GM18502 (cell line): ENCODE data around the gene ABHD1.
A peak's percentile ranks its signal among the peaks of the same experiment; 100 is the strongest.
"Not testable (repeated sequence)": the region's sequence is repeated elsewhere in the genome, so short reads cannot be mapped to it uniquely, and the experiment has no call there.

Experiments
- ATAC-seq: cut with Tn5 transposase; IDR thresholded peaks from one replicate; pipeline ENCODE4 v1.9.1; 2021; ENCODE audit warnings: mild to moderate bottlenecking; ENCODE audit not compliant: unreplicated experiment, poor library complexity

The ABHD1 gene

DNA sequence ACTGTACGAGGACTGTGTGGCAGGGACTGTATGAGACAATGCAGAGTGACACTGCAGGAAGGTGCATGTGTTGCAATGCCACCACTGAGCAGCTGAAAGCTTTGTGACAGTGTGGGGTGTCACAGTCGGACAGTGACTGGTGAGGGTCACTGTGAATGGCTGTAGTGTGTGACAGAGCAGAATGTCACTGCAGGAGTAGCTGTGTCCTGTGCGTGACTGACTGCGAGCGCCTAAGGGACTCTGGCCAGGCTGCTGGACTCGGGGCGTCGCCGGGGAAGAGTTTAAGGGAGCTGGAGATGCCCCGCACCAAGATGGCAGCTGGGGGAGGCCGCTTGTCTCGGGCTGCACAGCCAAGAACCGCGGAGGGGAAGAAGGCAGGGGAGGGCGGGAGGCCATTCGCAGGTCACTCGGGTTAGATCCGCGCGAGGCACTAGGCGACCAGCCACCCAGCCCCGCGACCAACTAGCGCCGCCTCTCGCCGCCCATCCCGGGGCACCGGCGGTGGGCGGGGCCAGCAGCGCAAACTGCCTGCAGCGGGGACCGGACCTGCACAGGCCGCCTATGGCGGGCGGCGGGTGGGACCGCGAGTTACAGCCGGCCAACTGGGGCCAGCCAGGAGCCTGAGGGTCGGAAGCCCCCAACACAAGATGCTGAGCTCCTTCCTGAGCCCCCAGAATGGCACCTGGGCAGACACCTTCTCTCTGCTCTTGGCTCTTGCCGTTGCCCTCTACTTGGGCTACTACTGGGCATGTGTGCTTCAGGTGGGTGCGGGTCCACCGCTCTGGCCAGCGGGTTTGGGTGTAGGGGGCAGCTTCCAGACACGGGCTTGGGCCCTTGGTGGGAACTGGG is at the start of gene ABHD1:
Gene ABHD1, plus strand, starts transcription at position 514 of the 849 bp plus-strand sequence. Its CDS starts 134 bp downstream, at position 648.
- ATAC-seq, result peak; percentile 65

GRCh38 chr2:27074738-27075565 is 48.7 kb upstream of the ABHD1 start:
- ATAC-seq, result no peak

- ATAC-seq, result not testable (repeated sequence)
Observed at GRCh38 chr2:27075566-27075871, 48.1 kb upstream of the ABHD1 start.

GRCh38 chr2:27076323-27076722 is 47.3 kb upstream of the ABHD1 start:
- ATAC-seq, result no peak

DNA sequence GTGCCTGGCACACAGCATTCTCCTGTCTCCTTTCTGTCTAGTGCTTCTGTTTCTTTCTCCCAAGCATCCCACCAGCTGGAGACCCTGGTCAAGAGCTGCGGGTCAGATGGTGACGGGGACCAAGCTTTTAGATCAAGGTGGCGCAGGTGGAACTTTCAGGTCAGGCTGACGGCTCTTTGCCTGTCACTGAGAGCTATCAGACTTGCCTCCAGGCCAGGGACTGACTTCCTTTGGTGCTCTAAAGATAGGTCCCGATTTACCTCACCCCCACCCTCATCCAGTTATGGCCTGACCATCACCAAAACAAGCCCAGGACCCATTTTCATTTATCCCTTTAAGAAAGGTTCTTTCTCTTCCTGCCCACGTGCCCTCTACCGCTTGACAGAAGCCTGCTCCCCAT is 46.4 kb upstream of the ABHD1 start:
- ATAC-seq, result no peak

DNA sequence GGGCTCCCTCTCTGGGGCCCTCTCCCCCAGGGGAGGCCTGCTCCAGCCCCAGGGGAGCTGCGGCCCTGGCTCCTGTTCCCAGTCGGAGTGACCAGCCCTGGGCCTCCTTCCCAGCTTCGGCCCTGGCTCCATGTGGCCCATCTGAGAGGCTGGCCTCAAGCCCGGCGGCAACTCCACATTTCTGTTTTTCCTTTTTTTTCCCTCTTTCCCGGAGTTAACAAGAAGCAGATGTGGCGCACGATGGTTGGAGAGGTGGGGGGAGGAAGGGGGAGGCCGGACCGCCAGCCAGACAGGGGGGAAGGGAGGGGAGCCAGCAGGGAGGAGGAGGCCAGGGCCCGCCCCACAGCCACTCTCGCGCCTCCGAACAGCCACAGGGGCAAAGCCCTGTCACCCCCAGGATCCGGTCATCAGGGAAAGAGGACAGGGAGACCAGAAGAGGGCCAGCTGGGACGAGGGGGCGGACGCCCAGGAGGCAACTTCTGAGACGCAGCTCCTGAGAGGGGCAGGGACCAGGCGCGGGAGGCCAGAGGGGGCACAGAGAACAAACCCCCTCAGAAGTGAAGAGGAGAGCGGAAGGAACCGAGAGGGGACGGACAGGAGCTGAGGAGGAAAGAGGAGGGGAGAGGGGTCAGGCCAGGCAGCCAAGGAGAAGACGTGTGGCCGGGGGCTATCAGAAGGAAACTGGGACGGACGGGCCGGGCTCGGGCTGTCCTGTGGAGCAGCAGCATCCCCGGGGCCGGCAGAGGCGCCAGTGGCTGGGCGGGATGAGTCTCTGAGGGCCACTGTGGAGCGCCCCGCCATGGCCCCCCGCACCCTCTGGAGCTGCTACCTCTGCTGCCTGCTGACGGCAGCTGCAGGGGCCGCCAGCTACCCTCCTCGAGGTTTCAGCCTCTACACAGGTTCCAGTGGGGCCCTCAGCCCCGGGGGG is 45.1 kb upstream of the ABHD1 start, which contains the start of gene EMILIN1:
Gene EMILIN1, plus strand, starts transcription at position 349 of the 928 bp plus-strand sequence. Its CDS starts 451 bp downstream, at position 800.
- no peak for ATAC-seq

DNA sequence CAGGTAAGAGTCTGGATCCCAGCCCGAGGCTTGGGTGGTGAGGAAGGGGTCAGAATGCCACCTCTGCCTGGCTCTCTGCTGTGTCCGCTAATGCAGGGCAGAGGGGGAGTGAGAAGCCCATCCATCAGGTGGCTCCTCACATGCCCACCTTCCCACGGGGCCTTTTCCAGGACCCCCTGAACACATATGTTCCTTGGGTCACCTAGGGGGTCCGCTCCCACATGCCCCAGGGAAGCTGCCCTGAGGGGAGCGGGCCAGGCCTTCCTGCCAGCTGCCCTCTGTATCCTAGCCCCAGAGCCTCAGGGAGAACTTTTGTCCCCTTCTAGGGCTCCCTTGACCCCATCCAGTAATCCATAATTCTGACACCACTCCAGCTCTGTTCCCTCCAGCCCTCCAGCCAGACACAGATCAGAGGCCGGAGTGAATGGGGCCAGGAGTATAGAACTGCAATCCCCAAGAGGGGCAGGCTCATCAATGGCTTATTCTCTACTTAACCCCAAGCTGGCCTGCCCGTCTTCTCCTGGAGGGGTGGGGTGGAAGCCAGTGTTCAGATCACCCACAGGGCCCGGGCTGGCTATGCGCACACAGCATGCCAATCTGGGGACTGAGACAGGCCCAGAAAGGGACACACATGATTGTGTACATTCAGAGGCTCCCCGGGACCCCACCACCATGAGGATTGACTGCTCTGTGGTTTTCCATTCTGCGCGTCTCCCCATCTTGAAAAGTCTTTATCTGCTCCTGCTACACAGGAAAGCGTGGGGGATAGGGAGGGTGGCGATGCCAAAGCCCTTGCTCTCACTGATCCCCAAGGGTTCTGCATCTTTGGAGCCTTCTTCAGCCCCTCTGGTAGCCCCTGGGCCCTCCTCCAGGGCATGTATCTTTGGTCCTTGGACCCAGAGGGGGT is 44.1 kb upstream of the ABHD1 start:
- ATAC-seq, result no peak

DNA sequence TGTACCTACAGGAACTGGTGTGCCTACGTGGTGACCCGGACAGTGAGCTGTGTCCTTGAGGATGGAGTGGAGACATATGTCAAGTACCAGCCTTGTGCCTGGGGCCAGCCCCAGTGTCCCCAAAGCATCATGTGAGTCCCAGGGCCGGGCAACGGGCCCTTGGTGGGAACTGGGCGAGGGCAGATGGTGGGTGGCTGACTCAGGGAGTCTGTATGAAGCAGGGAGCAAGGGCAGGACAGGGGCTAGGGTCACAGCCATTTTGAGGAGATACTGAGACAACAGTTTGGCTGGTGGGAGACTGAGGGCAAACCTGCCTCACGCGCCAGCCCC is 43.5 kb upstream of the ABHD1 start:
- no peak for ATAC-seq

GRCh38 chr2:27080603-27080936 is 43.0 kb upstream of the ABHD1 start:
- ATAC-seq, result no peak

DNA sequence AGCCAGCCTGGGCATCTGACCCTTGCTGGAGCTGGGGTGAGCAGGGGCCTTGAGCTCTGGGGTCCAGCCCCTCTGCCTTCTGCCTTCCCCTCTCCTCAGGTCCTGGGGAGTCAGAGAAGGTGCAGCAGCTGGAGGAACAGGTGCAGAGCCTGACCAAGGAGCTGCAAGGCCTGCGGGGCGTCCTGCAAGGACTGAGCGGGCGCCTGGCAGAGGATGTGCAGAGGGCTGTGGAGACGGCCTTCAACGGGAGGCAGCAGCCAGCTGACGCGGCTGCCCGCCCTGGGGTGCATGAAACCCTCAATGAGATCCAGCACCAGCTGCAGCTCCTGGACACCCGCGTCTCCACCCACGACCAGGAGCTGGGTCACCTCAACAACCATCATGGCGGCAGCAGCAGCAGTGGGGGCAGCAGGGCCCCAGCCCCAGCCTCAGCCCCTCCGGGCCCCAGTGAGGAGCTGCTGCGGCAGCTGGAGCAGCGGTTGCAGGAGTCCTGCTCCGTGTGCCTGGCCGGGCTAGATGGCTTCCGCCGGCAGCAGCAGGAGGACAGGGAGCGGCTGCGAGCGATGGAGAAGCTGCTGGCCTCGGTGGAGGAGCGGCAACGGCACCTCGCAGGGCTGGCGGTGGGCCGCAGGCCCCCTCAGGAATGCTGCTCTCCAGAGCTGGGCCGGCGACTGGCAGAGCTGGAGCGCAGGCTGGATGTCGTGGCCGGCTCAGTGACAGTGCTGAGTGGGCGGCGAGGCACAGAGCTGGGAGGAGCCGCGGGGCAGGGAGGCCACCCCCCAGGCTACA is 41.4 kb upstream of the ABHD1 start:
- no peak for ATAC-seq

GRCh38 chr2:27082773-27083409 is 40.7 kb upstream of the ABHD1 start:
- ATAC-seq, result no peak

- no peak for ATAC-seq
Observed at GRCh38 chr2:27083410-27084296, 40.0 kb upstream of the ABHD1 start.

DNA sequence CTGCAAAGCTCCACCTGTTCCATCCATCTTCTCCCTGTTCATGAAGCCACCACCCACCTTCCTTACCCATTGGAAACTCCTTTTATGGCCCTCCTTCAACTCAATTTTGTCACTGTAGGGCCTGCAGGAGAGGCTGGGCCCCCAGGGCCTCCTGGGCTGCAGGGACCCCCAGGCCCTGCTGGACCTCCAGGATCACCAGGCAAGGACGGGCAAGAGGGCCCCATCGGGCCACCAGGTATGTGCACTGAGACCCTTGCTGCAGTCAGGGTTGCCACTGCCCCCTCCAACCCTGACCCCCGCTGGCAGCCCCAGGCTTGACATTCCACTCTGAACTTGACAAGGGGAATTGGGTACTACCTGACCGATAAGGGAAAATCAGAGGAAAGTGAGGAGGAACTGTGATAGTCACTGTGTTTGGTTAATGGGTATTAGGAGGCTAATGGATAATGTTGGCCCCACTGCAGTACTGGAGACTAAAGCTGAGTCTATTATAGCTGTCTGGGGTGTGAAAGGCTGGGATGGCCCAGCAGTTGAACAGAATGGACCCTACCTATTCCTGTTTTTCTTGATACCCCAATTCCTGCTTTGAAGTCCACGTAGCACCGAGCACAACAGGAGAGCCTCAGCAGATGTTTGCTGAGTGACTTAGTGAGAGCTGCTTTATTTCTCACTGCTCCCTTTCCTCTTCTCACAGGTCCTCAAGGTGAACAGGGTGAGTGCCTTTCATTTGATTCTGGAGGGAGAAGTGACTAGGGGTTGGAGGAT is 39.1 kb upstream of the ABHD1 start:
- ATAC-seq, result no peak

- no peak for ATAC-seq
Observed at GRCh38 chr2:27085062-27085672, 38.4 kb upstream of the ABHD1 start.

- no peak for ATAC-seq
Observed at GRCh38 chr2:27085673-27086089, 37.9 kb upstream of the ABHD1 start.

- peak; percentile 81 for ATAC-seq
Observed at GRCh38 chr2:27086090-27086723, 37.4 kb upstream of the ABHD1 start.
